Stomach (tissue), 9 donors: ENCODE measurements around the gene NIN. TPM values are rescaled to one million over a fixed set of nuclear protein-coding genes. Genes with fewer than 3 reads are reported as not detected.

Experiments
- DNase-seq, 2 donors: peaks; one replicate each; pipeline versions ENCODE4 v3.0.0 to v3.0.0-alpha.2; 2013 to 2019
- H3K27ac ChIP-seq, 5 donors: fragments of 200-600 bp in 4 of 5; sonication (generic) in 4 of 5; one replicate each; pipeline ENCODE4 v1.5.1; 2013 to 2019; ENCODE audit warnings: mild to moderate bottlenecking in 1 of 5, moderate library complexity in 1 of 5
- H3K27me3 ChIP-seq, 3 donors: fragments of 200-600 bp; sonication (generic); one replicate each; pipeline ENCODE4 v1.5.1; 2017 to 2019; ENCODE audit warnings: mixed run types in 1 of 3
- H3K36me3 ChIP-seq, 4 donors: fragments of 200-600 bp; sonication (generic); 1 replicate in 3 of 4; 2 replicates in 1 of 4; pipeline ENCODE4 v1.5.1; 2016 to 2019
- H3K4me1 ChIP-seq, 4 donors: fragments of 200-600 bp; sonication (generic); one replicate each; pipeline ENCODE4 v1.5.1; 2016 to 2019
- H3K4me3 ChIP-seq, 4 donors: fragments of 200-600 bp; sonication (generic) in 3 of 4; one replicate each; pipeline ENCODE4 v1.5.1; 2016 to 2019; ENCODE audit warnings: mild to moderate bottlenecking in 1 of 4
- H3K9me3 ChIP-seq, 4 donors: fragments of 200-600 bp; sonication (generic); one replicate each; pipeline ENCODE4 v1.5.1; 2016 to 2019
- EP300 ChIP-seq: sonication (generic); formaldehyde crosslinking; IDR thresholded peaks from one replicate; pipeline ENCODE4 v1.6.1; 2017; ENCODE audit warnings: antibody characterized with exemption
- POLR2A ChIP-seq, 4 donors: fragments of 450-650 bp; IDR thresholded peaks; one replicate each; pipeline ENCODE4 v1.6.1; 2016; ENCODE audit warnings: antibody characterized with exemption in 4 of 4, control low read depth in 2 of 4, mild to moderate bottlenecking in 1 of 4, moderate library complexity in 1 of 4
- POLR2AphosphoS5 ChIP-seq, 3 donors: sonication (generic); formaldehyde crosslinking; IDR thresholded peaks; one replicate each; pipeline ENCODE4 v1.6.1; 2016; ENCODE audit warnings: antibody characterized with exemption in 3 of 3
- WGBS, 5 donors: extraction: QIAGEN DNeasy Blood & Tissue Kit in 3 of 5; methylation state at CpG; one replicate each; pipeline versions ENCODE4 v1.1.5 to v1.1.7; 2013 to 2018; 5-methylcytosine and 5-hydroxymethylcytosine counted together
- intact Hi-C: fragments of 100-400 bp; cut with DNase I; formaldehyde crosslinking; loops from one replicate; pipeline ENCODE4 v1.15.1; 2023; ENCODE audit warnings: low total_unique reads
- polyA plus RNA-seq, 3 donors: library from polyadenylated mRNA; stranded (reverse); fragments of 200-250 nt; gene quantifications; one replicate each; pipeline ENCODE4 v1.2.3, GENCODE V29; 2013
- total RNA-seq, 5 donors: library from RNA; depleted of rRNA; stranded (reverse); fragments of >200 nt; gene quantifications; one replicate each; pipeline versions ENCODE4 v1.1.0 to v1.2.3, GENCODE V29; 2014 to 2016
- TF ChIP-seq, protein P1 (sequence below), 7 experiments: fragments of 450-650 bp in 4 of 7; fragments of 200-600 bp in 3 of 7; sonication (generic) in 3 of 7; IDR thresholded peaks; one replicate each; pipeline ENCODE4 v1.5.1; 2016 to 2019; ENCODE audit warnings: antibody characterized with exemption in 7 of 7, control low read depth in 2 of 7, mild to moderate bottlenecking in 1 of 7
- donor health status: healthy with polysubstance abuse.
- donor health status: Bipolar disorder and iron deficiency.
- donor health status: healthy.

Gene NIN
- total and polyA plus RNA-seq, 8 donors: 5.3 to 70.5 (median 20.5) TPM

DNA sequence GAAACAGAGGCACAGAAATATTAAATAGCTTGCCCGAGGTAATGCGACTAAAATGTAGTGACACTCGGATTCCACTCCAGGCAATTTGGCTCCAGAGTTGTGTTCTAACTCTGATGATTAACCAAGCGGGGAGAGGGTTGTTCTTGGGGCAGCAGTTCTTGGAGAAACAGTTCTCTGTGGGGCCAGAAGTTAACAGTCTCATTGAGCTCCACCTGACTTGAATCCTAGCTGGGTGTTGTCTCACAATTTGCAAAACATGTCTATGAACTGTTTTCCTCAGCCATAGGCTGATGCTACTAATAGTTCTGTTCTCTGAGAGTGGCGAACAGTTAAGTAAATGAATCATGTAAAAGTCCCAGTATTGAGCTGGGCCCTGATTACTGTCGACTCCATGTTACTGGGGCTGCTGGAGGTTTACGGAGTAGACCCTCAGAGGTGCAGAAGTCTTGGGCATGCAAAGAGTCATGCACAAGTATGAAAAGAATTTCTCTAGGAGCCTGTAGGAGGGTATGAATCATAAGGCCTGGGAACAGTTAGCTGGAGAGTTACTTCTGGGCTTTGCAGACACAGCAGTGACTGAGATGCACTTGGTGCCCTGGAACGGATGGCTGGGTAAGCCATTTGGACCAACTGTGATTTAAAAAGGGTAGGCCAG lies 15.4 kb upstream of the NIN start:
- Histone ChIP-seq H3K4me3 (no peak overlapping the region), H3K4me1 (no peaks in the 10 kb centered on the region), H3K27me3 (no peaks in the 10 kb centered on the region), H3K36me3 (no peaks in the 10 kb centered on the region), H3K27ac (no peak overlapping the region), H3K9me3 (no peaks in the 10 kb centered on the region)
- WGBS, 5 donors: 85 to 95% (median 89%) methylated on average over 8 of the region's 8 CpGs
- intact Hi-C loops: no loop called here
- TF ChIP-seq EP300: no peak
- TF ChIP-seq POLR2A (IDR thresholded peaks at IDR 0.05): no peak
- TF ChIP-seq, protein P1, sequence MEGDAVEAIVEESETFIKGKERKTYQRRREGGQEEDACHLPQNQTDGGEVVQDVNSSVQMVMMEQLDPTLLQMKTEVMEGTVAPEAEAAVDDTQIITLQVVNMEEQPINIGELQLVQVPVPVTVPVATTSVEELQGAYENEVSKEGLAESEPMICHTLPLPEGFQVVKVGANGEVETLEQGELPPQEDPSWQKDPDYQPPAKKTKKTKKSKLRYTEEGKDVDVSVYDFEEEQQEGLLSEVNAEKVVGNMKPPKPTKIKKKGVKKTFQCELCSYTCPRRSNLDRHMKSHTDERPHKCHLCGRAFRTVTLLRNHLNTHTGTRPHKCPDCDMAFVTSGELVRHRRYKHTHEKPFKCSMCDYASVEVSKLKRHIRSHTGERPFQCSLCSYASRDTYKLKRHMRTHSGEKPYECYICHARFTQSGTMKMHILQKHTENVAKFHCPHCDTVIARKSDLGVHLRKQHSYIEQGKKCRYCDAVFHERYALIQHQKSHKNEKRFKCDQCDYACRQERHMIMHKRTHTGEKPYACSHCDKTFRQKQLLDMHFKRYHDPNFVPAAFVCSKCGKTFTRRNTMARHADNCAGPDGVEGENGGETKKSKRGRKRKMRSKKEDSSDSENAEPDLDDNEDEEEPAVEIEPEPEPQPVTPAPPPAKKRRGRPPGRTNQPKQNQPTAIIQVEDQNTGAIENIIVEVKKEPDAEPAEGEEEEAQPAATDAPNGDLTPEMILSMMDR (IDR thresholded peaks at IDR 0.05): no peak
- no peak for TF ChIP-seq POLR2AphosphoS5 (IDR thresholded peaks at IDR 0.05)
- DNase-seq: no peak

DNA sequence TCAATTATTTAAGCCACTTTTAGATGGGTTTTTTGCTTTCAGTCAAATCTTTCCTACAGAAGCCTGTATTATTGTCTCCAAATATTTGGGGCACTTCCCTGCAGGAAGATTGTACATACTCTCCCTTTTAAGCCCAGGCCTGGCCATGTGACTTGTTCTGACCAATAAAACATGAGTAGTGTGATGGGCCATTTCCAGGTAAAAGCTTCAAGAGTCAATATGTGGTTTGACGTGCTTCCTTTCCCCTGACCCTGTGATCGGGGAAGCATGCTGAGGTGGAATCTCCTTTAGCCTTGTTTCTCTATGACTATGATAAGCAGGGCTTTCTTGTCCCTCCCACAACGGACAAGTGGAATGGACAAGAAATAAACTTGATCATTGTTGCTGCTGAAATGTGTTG lies 14.2 kb upstream of the NIN start:
- 78 to 93% (median 84%) methylated on average over 3 of the region's 3 CpGs for WGBS, 5 donors
- no peak for DNase-seq
- no peaks in the 10 kb centered on the region for H3K27me3 ChIP-seq
- no peak overlapping the region for H3K4me3 ChIP-seq
- intact Hi-C loops: no loop called here
- H3K4me1 ChIP-seq: no peaks in the 10 kb centered on the region
- H3K36me3 ChIP-seq: no peaks in the 10 kb centered on the region
- H3K9me3 ChIP-seq: no peaks in the 10 kb centered on the region
- H3K27ac ChIP-seq: no peak overlapping the region
- TF ChIP-seq POLR2AphosphoS5 (IDR thresholded peaks at IDR 0.05) (no peak), EP300 (no peak), POLR2A (IDR thresholded peaks at IDR 0.05) (no peak)
- TF ChIP-seq, protein P1 (IDR thresholded peaks at IDR 0.05): no peak

DNA sequence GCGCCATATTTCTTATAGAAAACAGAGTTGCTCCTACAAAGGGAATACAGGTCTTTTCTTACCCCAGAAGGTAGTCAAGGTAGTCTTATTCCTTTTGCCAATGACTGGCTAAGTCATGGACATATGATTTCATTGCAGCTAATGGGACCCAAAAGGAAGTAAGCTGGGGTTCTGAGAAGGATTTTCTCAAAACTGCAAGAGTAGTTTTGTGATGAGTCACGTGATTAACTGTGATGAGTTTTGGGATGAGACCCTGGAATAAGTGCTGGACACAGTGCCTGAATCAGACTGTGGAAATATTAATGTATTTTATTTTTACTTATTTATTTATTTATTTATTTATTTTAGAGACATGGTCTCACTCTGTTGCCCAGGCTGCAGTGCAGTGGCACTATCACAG lies 13.4 kb upstream of the NIN start:
- Histone ChIP-seq H3K9me3 (no peaks in the 10 kb centered on the region), H3K36me3 (no peaks in the 10 kb centered on the region), H3K4me1 (no peaks in the 10 kb centered on the region), H3K27ac (no peak overlapping the region), H3K4me3 (no peak overlapping the region), H3K27me3 (no peaks in the 10 kb centered on the region)
- intact Hi-C loops: no loop called here
- no peak for DNase-seq
- no peak for TF ChIP-seq EP300
- TF ChIP-seq, protein P1 (IDR thresholded peaks at IDR 0.05): no peak
- TF ChIP-seq POLR2AphosphoS5 (IDR thresholded peaks at IDR 0.05): no peak
- no peak for TF ChIP-seq POLR2A (IDR thresholded peaks at IDR 0.05)
- WGBS, 5 donors: 92 to 100% (median 97%) methylated on average over 2 of the region's 2 CpGs

DNA sequence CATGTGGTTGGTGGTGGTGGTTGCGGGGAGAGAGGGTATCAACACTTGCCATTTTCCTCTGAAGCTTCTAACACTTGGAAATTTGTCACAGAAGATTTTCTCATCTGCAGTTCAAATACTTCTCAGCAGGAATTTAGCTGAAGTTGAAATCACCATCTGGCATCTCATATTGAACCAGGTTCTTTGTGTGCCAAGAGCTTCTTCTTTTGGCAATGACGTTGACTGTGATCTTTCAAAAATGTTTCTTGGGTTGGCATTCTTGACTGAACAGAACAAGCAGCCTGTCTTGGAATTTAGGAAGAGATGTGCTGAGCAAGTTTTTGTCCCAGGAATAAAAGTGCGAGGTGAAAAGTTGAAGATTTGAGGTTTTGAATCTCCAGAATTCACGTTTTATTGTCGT lies 8.7 kb upstream of the NIN start:
- DNase-seq: no peak
- Histone ChIP-seq H3K4me3 (no peak overlapping the region), H3K4me1 (no peaks in the 10 kb centered on the region), H3K36me3 (no peaks in the 10 kb centered on the region), H3K27ac (no peak overlapping the region), H3K9me3 (no peaks in the 10 kb centered on the region), H3K27me3 (peaks cover 0 to 4% (median 0%) of the 10 kb centered on the region in 3 donors)
- TF ChIP-seq POLR2A (IDR thresholded peaks at IDR 0.05) (no peak), EP300 (no peak), POLR2AphosphoS5 (IDR thresholded peaks at IDR 0.05) (no peak)
- TF ChIP-seq, protein P1 (IDR thresholded peaks at IDR 0.05): no peak
- intact Hi-C loops: no loop called here
- WGBS, 5 donors: 89 to 95% (median 94%) methylated on average over 5 of the region's 5 CpGs
